GM10248 (cell line): ENCODE data around the gene EXOSC9.

Source experiments
- CTCF ChIA-PET: fragments of 300-600 bp; sonication (Branson Sonifier 250); formaldehyde crosslinking; extraction: SDS; loops from one replicate; lab custom pipeline; 2021; ENCODE audit warnings: antibody characterized with exemption; lab: Yijun Ruan, JAX
- POLR2A ChIA-PET: fragments of 350-650 bp; sonication (Branson Sonifier 250); formaldehyde crosslinking; extraction: SDS; loops from one replicate; lab custom pipeline; 2020; ENCODE audit warnings: antibody characterized with exemption; lab: Yijun Ruan, JAX
- DNase-seq: peaks from one replicate; pipeline ENCODE4 v3.0.0; 2012; ENCODE audit errors: extremely low spot score
- CTCF ChIP-seq: IDR thresholded peaks from 2 replicates; pipeline ENCODE4 v1.5.1; 2012; ENCODE audit warnings: mild to moderate bottlenecking, low read depth; ENCODE audit errors: extremely low read depth, missing control alignments, control extremely low read depth

The EXOSC9 gene

GRCh38 chr4:121823505-121824170 lies 22.5 kb downstream of the EXOSC9 start, which contains the start of gene CCNA2:
CCNA2 (minus strand) TSS chr4:121823883; CDS start chr4:121823628, 255 bp downstream.
- no peak for TF ChIP-seq CTCF
- POLR2A ChIA-PET: no interaction called here
- CTCF ChIA-PET: interaction anchor here (0.8 to 3.9 kb wide), 5 partner anchors 8 to 754 kb away, joined by 3 to 21 read pairs (median 4); partner anchors contain the start of gene ANXA5
- peak; percentile 97 for DNase-seq

GRCh38 chr4:121824171-121824527 lies 23.0 kb downstream of the EXOSC9 start:
- POLR2A ChIA-PET: no interaction called here
- no peak for TF ChIP-seq CTCF
- CTCF ChIA-PET: interaction anchor here (0.8 to 3.9 kb wide), 5 partner anchors 8 to 754 kb away, joined by 3 to 21 read pairs (median 4); partner anchors contain the start of gene ANXA5
- no peak for DNase-seq

GRCh38 chr4:121824950-121825349 lies 23.8 kb downstream of the EXOSC9 start:
- DNase-seq: no peak
- POLR2A ChIA-PET: no interaction called here
- CTCF ChIA-PET: interaction anchor here (1.4 to 3.9 kb wide), 4 partner anchors 9 to 129 kb away, joined by 3 to 21 read pairs (median 4); partner anchors contain the start of gene ANXA5
- TF ChIP-seq CTCF: no peak

GRCh38 chr4:121827853-121828252 lies 26.7 kb downstream of the EXOSC9 start:
- ChIA-PET POLR2A (no interaction called here), CTCF (interaction anchor here (1.4 to 1.9 kb wide), 2 partner anchors 9 to 29 kb away, joined by 5 read pairs; no protein-coding TSS in a partner anchor)
- no peak for DNase-seq
- no peak for TF ChIP-seq CTCF

- CTCF ChIA-PET: interaction anchor here (1.5 to 2.1 kb wide), 2 partner anchors 10 to 40 kb away, joined by 3 to 5 read pairs; partner anchors contain the start of gene BBS7
- no peak for DNase-seq
- TF ChIP-seq CTCF: no peak
- POLR2A ChIA-PET: no interaction called here
These were observed 28.4 kb downstream of the EXOSC9 start for GRCh38 chr4:121829511-121829910.

- ChIA-PET CTCF (no interaction called here), POLR2A (no interaction called here)
- no peak for TF ChIP-seq CTCF
- DNase-seq: no peak
These were observed 37.0 kb downstream of the EXOSC9 start for GRCh38 chr4:121838136-121838535.
